PC-9 (cell line): Measurements from ENCODE around the gene SIX2. TPM values are rescaled to one million over a fixed set of nuclear protein-coding genes. Genes with fewer than 3 reads are reported as not detected.

Experiments
- BruUV-seq: library from RNA; stranded (reverse); fragments of 400-500 nt; replicated peaks from 2 replicates; lab custom pipeline; 2021; lab: Mats Ljungman, UMichigan
- CTCF ChIA-PET: fragments of 300-600 bp; sonication (Branson Sonifier 250); formaldehyde crosslinking; loops from one replicate; lab custom pipeline; 2022; ENCODE audit warnings: antibody characterized with exemption; lab: Charles Lee
- POLR2A ChIA-PET: fragments of 300-600 bp; sonication (Branson Sonifier 250); formaldehyde crosslinking; loops from one replicate; lab custom pipeline; 2022; ENCODE audit warnings: antibody characterized with exemption; ENCODE audit not compliant: unreplicated experiment; lab: Charles Lee
- DNase-seq, 2 experiments: peaks; one replicate each; pipeline versions ENCODE4 v3.0.0 to v3.0.0-alpha.2; 2015 to 2022; ENCODE audit warnings: mixed read lengths in 1 of 2
- H2AFZ ChIP-seq: fragments of 200-600 bp; sonication (generic); 2 replicates; pipeline ENCODE4 v1.8.1; 2017; ENCODE audit warnings: antibody characterized with exemption
- H3F3A ChIP-seq: fragments of 200-600 bp; sonication (generic); 2 replicates; pipeline ENCODE4 v1.8.1; 2017; ENCODE audit warnings: antibody characterized with exemption, mild to moderate bottlenecking, low read depth; ENCODE audit not compliant: insufficient read depth
- H3K27ac ChIP-seq: fragments of 200-600 bp; sonication (generic); 2 replicates; pipeline ENCODE4 v1.6.1; 2016; ENCODE audit warnings: mixed run types
- H3K27me3 ChIP-seq: fragments of 200-600 bp; sonication (generic); 2 replicates; pipeline ENCODE4 v1.6.1; 2016; ENCODE audit warnings: low read depth, mixed run types; ENCODE audit not compliant: insufficient read depth
- H3K36me3 ChIP-seq: fragments of 200-600 bp; sonication (generic); 2 replicates; pipeline ENCODE4 v1.6.1; 2016; ENCODE audit warnings: low read depth, mixed run types
- H3K4me1 ChIP-seq: fragments of 200-600 bp; sonication (generic); replicated peaks from 2 replicates; pipeline ENCODE4 v1.6.1; 2016; ENCODE audit warnings: mixed run types; ENCODE audit not compliant: insufficient read depth
- H3K4me2 ChIP-seq: fragments of 200-600 bp; sonication (generic); 2 replicates; pipeline ENCODE4 v1.6.1; 2017; ENCODE audit warnings: mixed run types
- H3K4me3 ChIP-seq: fragments of 200-600 bp; sonication (generic); 2 replicates; pipeline ENCODE4 v1.6.1; 2016; ENCODE audit warnings: mixed run types
- H3K79me2 ChIP-seq: fragments of 200-600 bp; sonication (generic); 2 replicates; pipeline ENCODE4 v1.6.1; 2017; ENCODE audit warnings: low read depth, mixed run types
- H3K9me2 ChIP-seq: fragments of 200-600 bp; sonication (generic); 2 replicates; pipeline ENCODE4 v1.8.1; 2017; ENCODE audit warnings: mild to moderate bottlenecking; ENCODE audit not compliant: insufficient read depth
- H3K9me3 ChIP-seq: fragments of 200-600 bp; sonication (generic); 2 replicates; pipeline ENCODE4 v1.8.1; 2016; ENCODE audit warnings: low read depth; ENCODE audit not compliant: insufficient read depth
- H4K20me1 ChIP-seq: fragments of 200-600 bp; sonication (generic); 2 replicates; pipeline ENCODE4 v1.8.1; 2017; ENCODE audit not compliant: insufficient read depth
- EZH2 ChIP-seq: fragments of 200-600 bp; sonication (generic); IDR thresholded peaks from 2 replicates; pipeline ENCODE4 v1.8.0; 2017; ENCODE audit warnings: antibody characterized with exemption, low read depth
- intact Hi-C: fragments of 100-400 bp; cut with micrococcal nuclease; formaldehyde crosslinking; loops from one replicate; pipeline ENCODE4 v1.10.0; 2022; ENCODE audit not compliant: unreplicated experiment
- total RNA-seq: library from RNA; stranded (reverse); gene quantifications from 2 replicates; pipeline ENCODE4 v1.2.3, GENCODE V29; 2021
- TF ChIP-seq, protein P1 (sequence below): fragments of 200-600 bp; sonication (generic); conservative IDR thresholded peaks from 2 replicates; pipeline ENCODE4 v1.6.1; 2017; ENCODE audit warnings: mixed run types, antibody characterized with exemption, mild to moderate bottlenecking, moderate library complexity

SIX2 gene
- total RNA-seq, 1 experiment from 2014 or later: 10.2 TPM

DNA sequence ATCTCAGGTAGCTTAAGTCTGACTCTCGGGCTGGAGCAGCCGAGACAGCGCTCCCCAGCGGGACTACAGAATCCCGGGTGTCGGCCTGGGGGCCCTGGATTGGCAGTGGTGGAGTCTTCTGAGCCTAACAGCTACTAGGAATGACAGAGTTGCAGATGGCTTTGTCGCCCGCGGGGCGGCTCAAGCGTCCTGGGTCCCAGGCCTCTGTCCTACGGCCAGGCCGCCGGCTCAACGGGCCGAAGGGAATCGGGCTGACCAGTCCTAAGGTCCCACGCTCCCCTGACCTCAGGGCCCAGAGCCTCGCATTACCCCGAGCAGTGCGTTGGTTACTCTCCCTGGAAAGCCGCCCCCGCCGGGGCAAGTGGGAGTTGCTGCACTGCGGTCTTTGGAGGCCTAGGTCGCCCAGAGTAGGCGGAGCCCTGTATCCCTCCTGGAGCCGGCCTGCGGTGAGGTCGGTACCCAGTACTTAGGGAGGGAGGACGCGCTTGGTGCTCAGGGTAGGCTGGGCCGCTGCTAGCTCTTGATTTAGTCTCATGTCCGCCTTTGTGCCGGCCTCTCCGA lies 8.8 kb downstream of the SIX2 start:
- H3K36me3 ChIP-seq: no peaks in the 10 kb centered on the region
- H3K9me3 ChIP-seq: no peaks in the 10 kb centered on the region
- ChIA-PET POLR2A (no interaction called here), CTCF (no interaction called here)
- no peak for DNase-seq
- no peaks in the 10 kb centered on the region for H3K27me3 ChIP-seq
- H4K20me1 ChIP-seq: no peaks in the 10 kb centered on the region
- no peaks in the 10 kb centered on the region for H3F3A ChIP-seq
- no peaks in the 10 kb centered on the region for H3K9me2 ChIP-seq
- H3K4me2 ChIP-seq: no peak overlapping the region
- no peaks in the 10 kb centered on the region for H3K79me2 ChIP-seq
- H3K4me3 ChIP-seq: no peak overlapping the region
- H3K4me1 ChIP-seq: no peaks in the 10 kb centered on the region
- TF ChIP-seq, protein P1, sequence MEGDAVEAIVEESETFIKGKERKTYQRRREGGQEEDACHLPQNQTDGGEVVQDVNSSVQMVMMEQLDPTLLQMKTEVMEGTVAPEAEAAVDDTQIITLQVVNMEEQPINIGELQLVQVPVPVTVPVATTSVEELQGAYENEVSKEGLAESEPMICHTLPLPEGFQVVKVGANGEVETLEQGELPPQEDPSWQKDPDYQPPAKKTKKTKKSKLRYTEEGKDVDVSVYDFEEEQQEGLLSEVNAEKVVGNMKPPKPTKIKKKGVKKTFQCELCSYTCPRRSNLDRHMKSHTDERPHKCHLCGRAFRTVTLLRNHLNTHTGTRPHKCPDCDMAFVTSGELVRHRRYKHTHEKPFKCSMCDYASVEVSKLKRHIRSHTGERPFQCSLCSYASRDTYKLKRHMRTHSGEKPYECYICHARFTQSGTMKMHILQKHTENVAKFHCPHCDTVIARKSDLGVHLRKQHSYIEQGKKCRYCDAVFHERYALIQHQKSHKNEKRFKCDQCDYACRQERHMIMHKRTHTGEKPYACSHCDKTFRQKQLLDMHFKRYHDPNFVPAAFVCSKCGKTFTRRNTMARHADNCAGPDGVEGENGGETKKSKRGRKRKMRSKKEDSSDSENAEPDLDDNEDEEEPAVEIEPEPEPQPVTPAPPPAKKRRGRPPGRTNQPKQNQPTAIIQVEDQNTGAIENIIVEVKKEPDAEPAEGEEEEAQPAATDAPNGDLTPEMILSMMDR: no peak
- no peak for TF ChIP-seq EZH2
- intact Hi-C loops: no loop called here
- no TSS peak for BruUV-seq
- no peak overlapping the region for H2AFZ ChIP-seq
- no peak overlapping the region for H3K27ac ChIP-seq

DNA sequence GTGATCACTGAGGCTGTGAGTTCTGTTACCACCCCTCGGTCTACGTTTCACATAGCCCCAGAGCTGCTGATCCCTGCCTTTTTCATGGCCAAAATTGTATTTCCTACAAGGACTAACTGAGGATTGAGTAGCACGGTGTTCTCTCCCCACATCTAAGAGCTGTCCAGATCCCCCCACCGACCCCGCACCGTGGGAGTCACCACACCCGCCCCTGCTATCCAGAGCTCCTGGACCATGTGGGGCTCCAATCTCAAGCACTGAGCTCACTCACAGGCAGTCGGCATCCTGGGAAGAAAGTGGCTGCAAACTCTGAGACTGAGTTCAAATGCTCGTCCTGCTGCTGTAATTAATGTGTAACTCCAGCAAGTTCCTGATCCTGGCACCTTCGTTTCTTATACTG lies 9.7 kb downstream of the SIX2 start:
- Histone ChIP-seq H4K20me1 (no peaks in the 10 kb centered on the region), H3K27ac (no peak overlapping the region), H3K4me2 (no peak overlapping the region), H3K4me3 (no peak overlapping the region), H3K9me2 (no peaks in the 10 kb centered on the region), H3K4me1 (no peaks in the 10 kb centered on the region), H3K79me2 (no peaks in the 10 kb centered on the region), H3K27me3 (no peaks in the 10 kb centered on the region), H2AFZ (no peak overlapping the region), H3F3A (no peaks in the 10 kb centered on the region), H3K36me3 (no peaks in the 10 kb centered on the region), H3K9me3 (no peaks in the 10 kb centered on the region)
- DNase-seq: no peak
- ChIA-PET POLR2A (interaction anchor here (0.7 kb wide), 1 partner anchor 172 kb away, joined by 6 read pairs; no protein-coding TSS in a partner anchor), CTCF (no interaction called here)
- no TSS peak for BruUV-seq
- intact Hi-C loops: no loop called here
- TF ChIP-seq, protein P1: no peak

DNA sequence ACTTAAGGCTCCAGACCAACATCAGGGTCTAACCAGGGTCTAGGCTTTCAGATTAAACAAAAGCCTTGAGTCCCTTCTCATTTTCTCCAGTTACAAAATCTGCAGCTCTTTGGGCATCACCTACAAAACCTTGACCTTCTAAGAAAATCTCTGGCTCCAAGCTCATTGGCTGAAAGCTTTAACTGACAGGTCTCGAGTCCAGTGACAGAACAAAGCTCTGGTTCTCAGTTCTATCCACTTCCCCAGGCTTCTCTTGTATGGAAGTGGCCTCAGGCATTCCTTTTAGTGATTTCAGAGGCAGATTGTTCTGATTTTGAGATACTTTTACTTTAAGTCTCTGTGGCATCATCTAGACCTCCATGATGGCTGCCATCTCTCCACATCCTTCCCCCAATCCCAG lies 11.3 kb downstream of the SIX2 start:
- H3K27ac ChIP-seq: no peak overlapping the region
- H2AFZ ChIP-seq: no peak overlapping the region
- no peak overlapping the region for H3K4me3 ChIP-seq
- H3K4me1 ChIP-seq: no peaks in the 10 kb centered on the region
- H3K9me3 ChIP-seq: no peaks in the 10 kb centered on the region
- CTCF ChIA-PET: no interaction called here
- H3K79me2 ChIP-seq: no peaks in the 10 kb centered on the region
- TF ChIP-seq, protein P1: no peak
- TF ChIP-seq EZH2: no peak
- H3K36me3 ChIP-seq: no peaks in the 10 kb centered on the region
- H3K4me2 ChIP-seq: no peak overlapping the region
- no peaks in the 10 kb centered on the region for H3F3A ChIP-seq
- no peak for DNase-seq
- H3K9me2 ChIP-seq: no peaks in the 10 kb centered on the region
- H4K20me1 ChIP-seq: no peaks in the 10 kb centered on the region
- POLR2A ChIA-PET: no interaction called here
- intact Hi-C loops: no loop called here
- no TSS peak for BruUV-seq
- H3K27me3 ChIP-seq: no peaks in the 10 kb centered on the region
